HG03196 (cell line): ENCODE measurements around the gene LRRIQ4.

Experiments used
- ATAC-seq: cut with Tn5 transposase; IDR thresholded peaks from one replicate; pipeline ENCODE4 v1.9.1; 2021; ENCODE audit not compliant: unreplicated experiment

Gene LRRIQ4

GRCh38 chr3:169850618-169851017 lies 37.9 kb downstream of the LRRIQ4 start:
- ATAC-seq = no peak

DNA sequence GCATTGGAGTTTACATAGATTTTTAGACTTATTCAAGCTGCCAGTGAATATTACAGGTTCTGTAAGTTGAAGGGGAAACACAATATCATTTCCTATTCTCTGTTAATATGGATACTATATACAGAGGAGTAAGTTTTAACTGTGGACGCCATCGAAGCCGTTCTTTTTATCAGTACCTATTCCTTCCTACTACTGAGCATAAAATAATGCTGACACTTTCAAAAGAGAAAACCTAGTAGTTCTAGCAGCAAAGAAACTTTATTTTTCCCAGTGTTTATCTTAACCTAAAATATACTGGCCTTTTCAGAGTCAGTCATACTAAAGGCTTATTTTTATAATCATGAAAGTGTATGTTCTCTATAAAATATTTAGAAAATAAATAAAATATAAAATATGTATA lies 42.8 kb downstream of the LRRIQ4 start:
- no peak for ATAC-seq

GRCh38 chr3:169857811-169858210 lies 45.1 kb downstream of the LRRIQ4 start:
- ATAC-seq = no peak

- no peak for ATAC-seq
Measured at GRCh38 chr3:169861871-169862270, 49.2 kb downstream of the LRRIQ4 start.

GRCh38 chr3:169863458-169863899 lies 50.8 kb downstream of the LRRIQ4 start:
- ATAC-seq = peak; percentile 65

GRCh38 chr3:169864270-169864669 lies 51.6 kb downstream of the LRRIQ4 start:
- no peak for ATAC-seq

DNA sequence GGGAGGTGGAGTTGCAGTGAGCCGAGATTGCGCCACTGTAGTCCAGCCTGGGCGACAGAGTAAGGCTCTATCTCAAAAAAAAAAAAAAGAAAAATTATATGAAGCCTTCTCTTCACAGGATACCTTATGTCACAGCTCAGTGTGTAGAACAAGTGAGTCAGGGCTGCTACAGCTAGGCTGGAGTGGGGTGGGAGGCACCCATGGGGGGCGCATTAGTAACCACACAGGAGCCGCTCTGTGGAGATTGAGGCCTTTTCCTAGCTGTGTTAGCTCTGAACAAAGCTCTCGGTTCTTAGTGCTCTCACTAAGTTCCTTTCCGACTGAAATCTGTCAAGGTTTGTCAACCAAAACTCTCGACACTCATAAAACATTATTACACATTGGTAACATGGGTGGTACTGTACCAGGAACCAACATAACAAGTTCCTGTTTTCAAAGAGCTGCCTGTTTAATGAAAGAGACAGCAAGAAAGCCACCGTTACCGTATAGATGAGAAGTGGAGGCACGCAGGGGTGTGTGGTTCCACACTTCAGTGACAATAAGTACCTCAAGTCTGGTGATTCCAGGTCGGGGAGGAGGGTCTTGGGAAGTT lies 52.6 kb downstream of the LRRIQ4 start:
- no peak for ATAC-seq

DNA sequence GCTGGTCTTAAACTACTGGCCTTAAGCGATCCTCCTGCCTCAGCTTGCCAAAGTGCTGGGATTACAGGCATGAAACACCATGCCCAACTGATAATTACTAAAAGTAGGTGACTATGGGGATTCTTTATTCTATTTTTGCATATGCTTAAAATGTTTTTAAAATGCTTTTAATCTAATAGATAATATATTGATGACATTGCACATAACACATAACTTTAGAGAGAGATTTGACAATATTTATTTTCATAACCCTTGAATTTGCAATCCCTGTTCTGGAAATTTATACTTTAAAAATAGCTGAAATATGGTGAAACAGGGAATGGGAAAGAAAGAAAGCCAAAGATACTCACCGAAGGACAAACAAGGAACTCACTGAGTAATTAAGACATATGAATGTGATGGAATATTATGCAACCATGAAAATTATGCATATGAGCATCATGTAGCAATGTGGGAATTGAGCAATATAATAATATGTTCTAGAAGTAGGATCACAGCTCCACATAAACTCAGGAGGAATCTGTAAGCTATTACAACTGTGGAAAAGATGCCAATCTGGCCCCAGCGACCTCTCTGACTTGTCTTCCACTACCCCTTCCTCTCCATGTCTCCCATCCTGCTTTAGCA lies 55.0 kb downstream of the LRRIQ4 start:
- no peak for ATAC-seq

DNA sequence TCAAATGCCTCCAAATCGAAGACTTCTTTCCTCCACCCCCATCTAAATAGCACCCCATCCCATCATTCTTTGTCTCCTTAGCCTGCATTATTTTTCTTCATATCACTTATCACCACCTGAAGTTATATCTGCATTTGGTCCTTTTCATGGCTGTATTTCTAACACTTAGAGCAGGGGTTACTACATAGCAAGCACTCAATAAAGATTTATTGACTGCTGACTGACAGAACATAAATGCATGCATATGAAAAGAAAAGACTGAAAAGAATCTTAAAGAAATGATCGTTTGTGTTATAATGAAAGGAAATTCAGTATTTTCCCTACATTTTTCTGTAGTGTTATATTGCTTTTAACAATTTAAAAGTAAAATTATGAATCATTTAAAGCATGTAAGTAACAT lies 55.7 kb downstream of the LRRIQ4 start:
- ATAC-seq = no peak

GRCh38 chr3:169869484-169870220 lies 57.0 kb downstream of the LRRIQ4 start, which contains the start of gene LRRC31:
TSS of gene LRRC31 (minus strand) at chr3:169869935. CDS start at chr3:169869807, 128 bp downstream.
- no peak for ATAC-seq

- ATAC-seq = no peak
Measured at GRCh38 chr3:169871129-169871886, 58.6 kb downstream of the LRRIQ4 start.

DNA sequence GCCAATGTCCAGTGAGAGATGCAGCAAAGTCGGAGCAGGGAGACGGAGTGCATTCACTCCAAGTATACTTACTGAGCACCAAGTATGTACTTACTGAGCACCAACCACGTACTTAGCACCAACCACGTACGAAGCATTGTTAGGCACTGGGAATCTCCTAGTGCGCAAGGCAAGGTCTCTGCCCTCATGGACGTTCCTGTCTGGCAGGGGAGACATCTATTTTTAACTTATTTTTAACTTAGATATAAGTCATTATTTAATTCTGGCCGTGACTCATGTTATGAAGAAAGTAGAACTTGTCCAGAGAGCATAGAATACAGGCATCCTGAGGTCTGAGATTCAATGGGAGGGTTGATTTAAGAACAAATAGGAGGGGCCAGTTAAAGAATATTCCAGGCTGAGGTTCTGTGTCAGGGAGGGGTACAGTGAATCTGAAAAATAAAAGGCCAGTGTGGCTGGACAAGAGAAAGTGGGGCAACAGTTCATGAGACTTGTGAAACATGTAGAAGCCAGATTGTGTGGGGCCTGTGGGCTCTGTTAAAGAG lies 66.4 kb downstream of the LRRIQ4 start:
- no peak for ATAC-seq

- ATAC-seq = no peak
Measured at GRCh38 chr3:169879845-169880575, 67.3 kb downstream of the LRRIQ4 start.

DNA sequence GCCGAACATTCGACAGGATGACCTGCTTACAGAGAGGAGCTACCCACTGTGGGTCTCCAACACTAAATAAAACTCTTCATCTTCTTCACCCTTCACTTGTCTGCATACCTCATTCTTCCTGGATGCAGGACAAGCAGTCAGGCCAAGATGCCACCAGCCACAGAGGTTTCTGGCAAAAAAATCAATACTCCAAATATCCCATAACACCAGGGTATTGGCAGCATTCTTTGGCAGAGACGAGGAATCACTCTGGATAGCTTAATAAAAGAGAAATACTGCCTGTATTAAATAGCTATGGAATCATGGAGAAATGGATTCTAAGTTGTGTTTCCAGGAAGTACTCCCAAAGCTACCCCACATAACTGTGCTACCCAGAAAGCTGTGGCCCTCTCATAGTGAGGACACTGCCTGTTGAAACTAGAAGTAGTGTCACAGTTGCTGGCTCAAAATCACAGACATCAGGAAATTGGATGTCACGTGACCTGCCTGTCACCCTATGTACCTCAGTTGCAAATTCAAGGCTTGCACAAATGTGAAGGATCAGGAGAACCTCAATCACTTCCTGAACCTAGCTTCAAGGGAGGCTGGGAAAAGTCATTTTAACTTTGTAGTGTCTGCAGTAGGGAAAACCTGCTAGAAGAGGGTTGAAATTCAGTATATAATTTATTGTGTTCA lies 68.0 kb downstream of the LRRIQ4 start:
- no peak for ATAC-seq

DNA sequence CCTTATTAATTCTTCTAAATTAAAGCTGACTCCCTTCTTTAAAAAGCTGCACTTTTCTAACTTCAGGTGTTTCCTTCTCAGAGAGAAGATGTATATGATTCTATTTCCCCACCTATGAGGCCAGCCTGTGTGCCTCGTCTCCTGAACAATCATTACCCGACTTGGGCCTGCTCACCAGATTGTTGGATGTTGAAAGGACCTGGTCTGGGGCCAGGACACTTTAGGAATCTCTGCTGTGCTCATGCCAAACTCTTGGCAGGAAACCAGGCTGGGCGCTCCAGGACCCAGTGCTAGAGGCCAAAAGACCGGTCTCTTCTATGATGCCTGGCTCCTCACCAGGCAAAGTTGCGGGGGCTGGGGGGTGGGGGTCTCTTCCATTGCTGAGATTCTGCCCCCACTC lies 74.0 kb downstream of the LRRIQ4 start:
- ATAC-seq = no peak
